GM12875 (cell line): ENCODE results near the gene SSRP1.

Source experiments
- H3K4me3 ChIP-seq: one replicate; pipeline ENCODE4 v1.5.1; 2011; ENCODE audit warnings: low read depth, low read length, control low read depth
- CTCF ChIP-seq: IDR thresholded peaks from 2 replicates; pipeline ENCODE4 v1.5.1; 2011; ENCODE audit warnings: low read depth, mild to moderate bottlenecking, control low read depth, inconsistent platforms, low read length, moderate library complexity, borderline replicate concordance; ENCODE audit not compliant: insufficient read depth

The SSRP1 gene

GRCh38 chr11:57309106-57310059 is 26.3 kb downstream of the SSRP1 start:
- no peak for TF ChIP-seq CTCF
- H3K4me3 ChIP-seq, result no peak overlapping the region

- no peak overlapping the region for H3K4me3 ChIP-seq
- no peak for TF ChIP-seq CTCF
Measured at GRCh38 chr11:57308426-57309060, 27.1 kb downstream of the SSRP1 start.

GRCh38 chr11:57307666-57308270 is 27.9 kb downstream of the SSRP1 start:
- no peak overlapping the region for H3K4me3 ChIP-seq
- no peak for TF ChIP-seq CTCF

- H3K4me3 ChIP-seq, result no peak overlapping the region
- TF ChIP-seq CTCF, result no peak
Measured at GRCh38 chr11:57306940-57307565, 28.6 kb downstream of the SSRP1 start.

- no peak overlapping the region for H3K4me3 ChIP-seq
- no peak for TF ChIP-seq CTCF
Measured at GRCh38 chr11:57306161-57306876, 29.4 kb downstream of the SSRP1 start.

- H3K4me3 ChIP-seq, result no peak overlapping the region
- no peak for TF ChIP-seq CTCF
Measured at GRCh38 chr11:57305523-57305922, 30.2 kb downstream of the SSRP1 start.
